ENCODE results near the gene PVR. TPM values are rescaled to one million over a fixed set of nuclear protein-coding genes. Genes with fewer than 3 reads are reported as not detected.
"Not testable (repeated sequence)": the region's sequence is repeated elsewhere in the genome, so short reads cannot be mapped to it uniquely, and the experiment has no call there.

PVR gene
- total RNA-seq, 1 donor from 2014 or later: 212 TPM

DNA sequence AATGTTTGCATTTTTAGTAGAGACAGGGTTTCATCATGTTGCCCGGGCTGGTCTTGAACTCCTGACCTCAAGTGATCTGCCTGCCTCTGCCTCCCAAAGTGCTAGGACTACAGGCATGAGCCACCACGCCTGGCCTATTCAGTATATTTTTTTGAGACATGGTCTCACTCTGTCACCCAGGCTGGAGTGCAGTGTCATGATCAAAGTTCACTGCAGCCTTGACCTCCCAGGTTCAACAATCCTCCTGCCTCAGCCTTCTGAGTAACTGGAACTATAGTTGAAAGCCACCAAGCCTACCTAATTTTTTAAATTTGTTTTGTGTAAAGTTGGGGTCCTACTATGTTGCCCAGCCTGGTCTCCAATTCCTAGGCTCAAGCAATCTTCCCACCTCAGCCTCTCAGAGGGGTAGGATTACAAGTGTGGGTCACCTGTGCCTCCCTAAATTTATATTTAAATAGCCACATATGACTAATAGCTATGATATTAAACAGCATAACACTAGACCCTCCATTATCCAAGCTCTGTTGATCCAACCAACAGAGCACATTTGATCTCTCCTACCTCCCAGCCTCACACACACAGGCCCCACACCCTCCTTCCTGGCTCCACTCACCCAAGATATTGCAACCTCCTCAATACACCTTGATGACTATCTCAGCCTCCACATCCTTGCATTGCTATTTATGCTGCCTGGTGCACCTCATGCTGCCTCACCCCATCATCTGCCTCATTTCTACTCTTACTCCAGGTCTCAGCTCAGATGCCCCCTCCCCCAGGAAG, 25.5 kb downstream of the PVR start:
- DNase-seq (ENCODE audit: extremely low read depth, low read depth, low spot score): no peak

DNA sequence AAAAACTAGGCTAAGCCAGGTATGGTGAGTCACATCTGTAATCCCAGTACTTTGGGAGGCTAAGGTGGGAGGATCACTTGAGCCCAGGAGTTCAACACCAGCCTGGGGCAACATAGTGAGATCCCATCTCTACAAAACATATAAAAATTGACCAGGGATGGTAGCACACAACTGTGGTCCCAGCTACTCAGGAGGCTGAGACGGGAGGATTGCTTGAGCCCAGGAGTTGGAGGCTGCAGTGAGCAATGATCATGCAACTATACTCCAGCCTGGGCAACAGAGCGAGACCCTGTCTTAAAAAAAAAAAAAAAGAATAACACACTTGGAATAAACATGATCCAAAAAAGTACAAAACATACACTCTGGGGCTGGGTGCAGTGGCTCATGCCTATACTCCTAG, 26.3 kb downstream of the PVR start:
- not testable (repeated sequence) for DNase-seq (ENCODE audit: extremely low read depth, low read depth, low spot score)

DNA sequence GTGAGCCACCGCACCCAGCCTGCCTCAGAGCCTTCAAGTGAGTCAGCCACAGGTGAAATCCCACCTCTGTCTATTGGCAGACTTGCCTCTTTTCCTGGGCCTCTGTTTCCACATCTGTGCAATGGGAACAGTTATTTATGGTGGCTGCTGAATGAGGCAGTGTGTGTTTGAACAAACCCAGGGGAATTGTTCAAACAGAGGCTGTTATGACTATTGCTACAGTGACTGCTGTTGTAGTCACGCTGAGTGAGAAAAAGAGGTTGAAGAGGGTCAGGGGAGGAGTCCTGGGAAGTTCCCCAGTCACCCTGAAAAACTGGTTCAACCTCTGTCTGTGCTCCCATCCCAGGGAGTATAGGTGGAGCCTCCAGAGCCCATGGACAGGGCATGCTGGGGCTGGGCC, 27.7 kb downstream of the PVR start, which contains the start of gene CEACAM19:
Gene CEACAM19, plus strand, starts transcription at position 83 of the 400 bp plus-strand sequence. CDS start 450 bp downstream, outside the sequence.
- DNase-seq (ENCODE audit: extremely low read depth, low read depth, low spot score): no peak

DNA sequence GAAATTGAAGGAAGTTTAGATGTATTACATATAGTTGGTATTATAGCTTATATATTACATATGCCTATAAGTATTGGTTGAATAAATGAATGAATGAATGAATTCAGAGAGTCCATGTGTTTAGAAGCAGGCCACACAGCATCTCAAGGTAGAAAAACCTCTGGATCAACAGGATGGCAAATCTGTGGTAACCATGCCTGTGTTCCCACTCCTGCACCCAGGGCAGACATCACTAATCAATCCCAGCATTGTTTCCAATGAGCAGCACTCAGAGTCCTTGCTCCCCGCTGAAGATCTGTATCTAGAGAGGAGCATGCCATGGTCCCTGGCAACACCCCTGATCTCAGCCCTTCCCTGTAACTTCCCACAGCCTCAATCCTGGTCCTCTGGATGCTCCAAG, 28.5 kb downstream of the PVR start:
- no peak for DNase-seq (ENCODE audit: extremely low read depth, low read depth, low spot score)

DNA sequence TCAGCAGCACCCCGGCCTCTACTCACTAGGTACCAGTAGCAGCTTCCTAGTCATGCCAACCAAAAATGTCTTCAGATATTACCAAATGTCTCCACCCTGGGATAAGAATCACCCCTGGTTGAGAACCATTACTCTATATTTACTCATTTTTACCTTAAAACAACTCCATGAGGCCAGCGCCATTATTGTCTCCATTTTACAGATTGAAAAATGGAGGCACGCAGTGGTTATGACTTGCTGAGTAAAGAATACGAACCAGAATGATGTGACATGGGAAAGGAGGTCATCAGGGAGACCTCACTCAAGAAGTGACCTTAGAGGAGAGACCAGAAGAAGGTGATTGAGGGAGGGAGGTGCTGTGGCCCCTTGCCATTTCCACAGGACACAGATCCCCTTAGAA, 29.8 kb downstream of the PVR start:
- no peak for DNase-seq (ENCODE audit: extremely low read depth, low read depth, low spot score)

DNA sequence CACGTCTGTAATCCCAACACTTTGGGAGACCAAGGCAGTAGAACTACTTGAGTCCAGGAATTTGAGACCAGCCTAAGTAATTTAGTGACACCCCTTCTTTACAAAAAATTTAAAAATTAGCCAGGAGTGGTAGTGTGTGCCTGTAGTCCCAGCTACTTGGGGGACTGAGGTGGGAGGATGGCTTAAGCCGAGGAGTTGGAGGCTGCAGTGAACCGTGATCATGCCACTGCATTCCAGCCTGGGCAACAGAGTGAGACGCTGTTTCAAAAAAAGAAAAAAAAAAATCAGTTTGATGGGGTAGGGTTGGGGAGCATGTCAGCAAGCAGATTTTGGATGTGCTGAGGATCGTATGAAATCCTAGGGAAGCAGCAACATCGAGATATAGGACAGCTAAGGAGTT, 31.8 kb downstream of the PVR start:
- DNase-seq (ENCODE audit: extremely low read depth, low read depth, low spot score): no peak

DNA sequence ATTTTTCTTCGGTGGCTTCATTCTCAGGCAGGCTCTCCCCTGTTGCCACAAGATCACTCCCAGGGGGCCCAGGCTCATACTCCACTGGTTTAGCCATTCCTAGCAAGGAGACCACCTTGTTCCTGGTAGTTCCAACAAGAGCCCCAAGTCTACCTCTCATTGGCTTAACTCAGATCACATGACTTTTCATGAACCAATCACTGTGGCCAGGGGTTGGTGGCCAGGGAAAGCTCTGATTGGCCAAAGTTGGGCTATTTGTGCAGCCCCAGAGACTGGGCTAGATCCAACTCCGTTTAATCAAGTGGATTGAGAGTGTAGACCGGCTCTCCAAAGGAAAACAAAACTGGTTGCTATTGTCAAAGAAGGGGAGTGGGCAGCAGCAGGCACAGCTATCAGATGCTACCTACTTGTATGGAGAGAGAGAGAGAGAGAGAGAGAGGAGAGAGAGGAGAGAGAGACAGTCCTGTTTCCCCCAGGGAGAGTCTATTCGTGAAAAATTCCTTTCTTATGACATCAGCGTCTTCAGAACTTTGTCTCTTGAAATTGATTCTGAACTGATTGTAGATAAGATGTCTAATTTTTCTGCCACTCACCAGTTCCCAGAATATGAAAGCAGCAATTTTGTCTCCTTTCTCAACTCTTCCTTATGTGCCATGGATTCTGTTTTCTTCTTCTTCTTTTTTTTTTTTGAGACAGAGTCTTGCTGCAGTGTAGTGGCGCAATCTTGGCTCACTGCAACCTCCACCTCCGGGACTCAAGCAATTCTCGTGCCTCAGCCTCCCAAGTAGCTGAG, 33.5 kb downstream of the PVR start:
- no peak for DNase-seq (ENCODE audit: extremely low read depth, low read depth, low spot score)

DNA sequence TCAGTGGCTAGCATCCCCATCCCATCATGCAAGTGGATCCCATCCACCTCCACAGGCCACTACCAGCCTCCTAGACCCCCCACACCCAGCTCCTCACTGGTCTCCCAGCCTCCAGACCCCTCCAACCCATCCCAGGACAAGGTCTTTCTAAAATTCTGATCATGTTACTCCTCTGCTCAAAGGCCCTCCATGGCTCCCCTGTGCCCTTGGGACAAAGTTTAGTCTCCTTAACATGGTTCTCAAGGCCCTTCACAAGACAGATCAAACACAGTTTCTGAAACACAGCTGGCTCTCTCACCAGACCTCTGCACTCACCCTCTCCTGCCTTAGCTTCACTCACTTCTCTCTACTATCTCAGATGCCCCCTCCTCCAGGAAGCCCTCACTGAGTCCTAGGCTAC, 36.8 kb downstream of the PVR start:
- DNase-seq (ENCODE audit: extremely low read depth, low read depth, low spot score): no peak

DNA sequence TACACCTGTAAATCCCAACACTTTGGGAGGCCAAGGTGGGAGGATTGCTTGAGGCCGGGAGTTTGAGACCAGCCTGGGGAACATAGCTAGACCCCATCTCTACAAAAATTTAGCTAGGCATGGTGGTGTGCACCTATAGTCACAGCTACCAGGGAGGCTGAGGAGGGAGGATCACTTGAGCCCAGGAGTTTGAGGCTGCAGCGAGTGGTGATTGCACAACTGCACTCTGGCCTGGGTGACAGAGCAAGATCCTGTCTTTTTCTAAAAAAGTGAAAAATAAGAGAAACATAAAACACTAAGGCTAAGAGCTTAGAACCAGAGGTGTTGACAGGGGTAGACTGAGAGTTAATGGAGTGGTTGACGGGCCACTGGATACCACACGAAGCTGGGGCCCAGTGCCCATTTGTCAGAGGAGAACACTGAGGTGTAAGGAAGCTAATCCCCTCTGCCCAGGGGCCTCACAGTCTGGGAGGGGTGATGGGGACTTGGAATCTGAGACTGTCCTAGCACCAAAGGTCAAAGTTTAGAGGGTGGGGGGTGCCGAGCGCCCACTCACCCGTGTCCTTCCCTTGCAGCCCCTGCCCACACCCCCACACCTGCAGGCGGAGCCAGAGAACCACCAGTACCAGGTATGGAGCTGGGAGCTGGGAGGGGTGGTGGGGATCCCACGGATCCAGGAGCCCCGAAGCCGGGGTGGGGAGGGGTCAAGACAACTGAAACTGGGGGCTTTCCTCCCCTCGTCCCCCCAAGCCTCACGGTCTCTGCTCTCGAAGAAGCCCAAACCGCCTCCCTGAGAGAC, 38.5 kb downstream of the PVR start:
- DNase-seq (ENCODE audit: extremely low read depth, low read depth, low spot score): no peak

DNA sequence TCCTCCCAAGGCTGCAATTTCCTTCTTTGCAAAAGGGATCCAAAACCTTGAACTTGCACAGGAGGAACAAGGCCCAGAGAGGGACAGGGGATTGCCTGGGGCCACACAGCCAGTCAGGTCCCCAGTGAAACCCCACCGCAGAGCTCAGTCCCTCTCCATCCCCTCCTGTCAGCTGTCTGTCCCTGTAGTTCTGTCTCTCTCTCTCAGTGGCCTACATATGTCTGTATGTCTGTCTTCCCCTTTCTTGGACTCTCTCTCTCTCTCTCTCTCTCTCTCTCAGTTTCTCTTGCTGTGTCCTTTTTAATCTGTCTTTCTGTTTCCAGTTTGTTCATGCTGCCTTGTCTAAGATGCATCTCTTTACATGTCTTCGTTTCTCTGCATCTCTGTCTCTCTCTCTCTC, 39.1 kb downstream of the PVR start:
- DNase-seq (ENCODE audit: extremely low read depth, low read depth, low spot score): no peak

DNA sequence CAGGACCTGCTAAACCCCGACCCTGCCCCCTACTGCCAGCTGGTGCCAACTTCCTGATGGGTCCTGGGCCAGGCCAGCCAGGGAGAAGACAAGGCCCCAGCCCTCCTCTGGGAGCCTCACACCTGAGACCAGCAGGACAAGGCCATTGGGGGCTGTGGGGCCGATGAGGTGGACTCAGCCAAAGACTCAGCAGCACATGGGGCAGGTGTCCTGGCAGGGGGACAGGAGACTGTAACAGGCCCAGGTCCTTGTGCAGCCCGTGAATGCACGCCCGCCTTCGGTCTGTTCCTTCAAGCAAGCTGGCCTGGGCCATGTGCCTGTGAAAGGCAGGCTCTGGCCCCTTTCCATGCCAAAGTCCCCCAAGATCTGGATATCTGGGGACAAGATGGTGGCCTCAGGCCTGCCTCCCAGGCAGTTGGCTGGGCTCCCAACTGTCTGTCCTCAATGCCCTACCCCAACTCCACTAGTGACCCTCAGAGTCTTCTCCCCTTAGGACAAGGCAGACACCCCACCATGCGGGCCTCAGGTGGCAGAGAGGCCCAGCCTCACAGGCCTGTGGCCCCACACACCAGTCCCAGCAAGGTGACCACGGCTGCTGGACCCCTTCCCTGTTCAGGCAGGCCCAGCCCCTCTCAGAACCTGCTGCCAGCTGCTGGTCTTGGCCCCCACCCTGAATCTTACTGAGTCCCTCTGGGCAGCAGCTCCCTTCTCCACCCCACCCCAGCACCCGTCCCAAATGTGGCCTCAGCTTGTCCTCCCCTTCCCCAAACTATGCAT, 39.9 kb downstream of the PVR start:
- no peak for DNase-seq (ENCODE audit: extremely low read depth, low read depth, low spot score)

DNA sequence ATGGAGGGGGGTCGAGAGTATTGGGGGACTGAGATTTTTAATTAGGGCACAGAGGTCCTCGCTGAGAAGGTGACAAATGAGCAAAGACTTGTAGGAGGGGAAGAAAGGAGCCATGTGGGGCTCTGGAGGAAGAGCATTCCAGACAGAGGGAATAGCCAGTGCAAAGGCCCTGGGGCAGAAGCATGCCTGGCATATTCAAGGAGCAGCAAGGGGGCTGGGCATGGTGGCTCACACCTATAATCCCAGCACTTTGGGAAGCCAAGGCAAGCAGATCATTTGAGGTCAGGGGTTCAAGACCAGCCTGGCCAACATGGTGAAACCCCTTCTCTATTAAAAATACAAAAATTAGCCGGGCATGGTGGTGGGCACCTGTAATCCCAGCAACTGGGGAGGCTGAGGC, 40.7 kb downstream of the PVR start:
- not testable (repeated sequence) for DNase-seq (ENCODE audit: extremely low read depth, low read depth, low spot score)

DNA sequence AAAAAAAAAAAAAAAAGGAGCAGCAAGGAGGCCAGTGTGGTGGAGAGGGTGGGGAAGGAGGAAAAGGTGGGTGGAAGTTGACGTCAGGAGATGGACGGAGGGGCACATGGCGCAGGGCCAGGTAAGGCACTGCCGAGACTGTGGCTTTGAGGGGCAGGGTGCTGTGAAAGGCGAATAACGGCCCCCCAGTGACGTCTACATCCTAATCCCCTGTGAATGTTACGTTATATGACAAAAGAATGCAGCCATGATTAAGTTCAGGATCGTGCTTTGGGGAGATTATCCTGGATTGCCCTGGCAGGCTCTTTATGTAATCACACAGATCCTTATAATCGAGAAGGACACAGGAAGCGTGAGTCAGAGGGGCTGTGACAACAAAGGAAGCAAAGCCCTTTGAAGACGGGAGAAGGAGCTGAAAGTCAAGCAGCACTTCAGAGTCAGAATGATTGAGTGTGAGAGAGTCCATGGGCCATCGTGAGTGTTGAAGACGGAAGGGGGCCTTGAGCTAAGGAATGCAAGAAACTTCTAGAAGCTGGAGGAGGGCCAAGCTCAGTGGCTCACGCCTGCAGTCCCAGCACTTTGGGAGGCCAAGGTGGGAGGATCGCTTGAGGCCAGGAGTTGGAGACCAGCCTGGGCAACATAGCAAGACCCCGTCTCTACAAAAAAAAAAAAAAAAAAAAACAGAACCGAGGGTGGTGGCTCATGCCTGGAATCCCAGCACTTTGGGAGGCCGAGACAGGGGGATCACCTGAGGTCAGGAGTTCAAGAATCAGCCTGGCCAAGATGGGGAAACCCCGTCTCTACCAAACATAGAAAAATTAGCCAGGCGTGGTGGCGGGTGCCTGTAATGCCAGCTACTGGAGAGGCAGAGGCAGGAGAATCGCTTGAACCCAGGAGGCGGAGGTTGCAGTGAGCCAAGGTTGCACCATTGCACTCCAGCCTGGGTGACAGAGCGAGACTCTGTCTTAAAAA, 41.5 kb downstream of the PVR start:
- DNase-seq (ENCODE audit: extremely low read depth, low read depth, low spot score): peak; percentile 99

DNA sequence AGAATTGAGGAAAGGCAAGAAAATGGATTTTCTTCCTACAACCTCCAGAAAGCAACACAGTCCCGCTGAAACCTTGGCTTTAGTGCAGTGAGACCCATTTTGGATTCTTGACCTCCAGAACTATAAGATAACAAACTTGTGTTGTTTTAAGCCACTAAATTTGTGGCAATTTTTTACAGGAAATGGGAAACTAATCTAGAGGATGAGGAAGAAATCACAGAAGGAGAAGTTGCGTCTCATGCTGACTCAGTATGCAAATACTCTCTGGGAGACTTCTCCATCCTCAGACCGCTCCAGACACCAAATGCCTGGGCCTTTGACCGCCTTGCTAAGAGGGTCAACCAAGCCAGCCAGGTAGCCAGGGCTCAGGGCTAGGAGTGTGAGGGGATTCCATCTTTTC, 42.2 kb downstream of the PVR start:
- DNase-seq (ENCODE audit: extremely low read depth, low read depth, low spot score): no peak

DNA sequence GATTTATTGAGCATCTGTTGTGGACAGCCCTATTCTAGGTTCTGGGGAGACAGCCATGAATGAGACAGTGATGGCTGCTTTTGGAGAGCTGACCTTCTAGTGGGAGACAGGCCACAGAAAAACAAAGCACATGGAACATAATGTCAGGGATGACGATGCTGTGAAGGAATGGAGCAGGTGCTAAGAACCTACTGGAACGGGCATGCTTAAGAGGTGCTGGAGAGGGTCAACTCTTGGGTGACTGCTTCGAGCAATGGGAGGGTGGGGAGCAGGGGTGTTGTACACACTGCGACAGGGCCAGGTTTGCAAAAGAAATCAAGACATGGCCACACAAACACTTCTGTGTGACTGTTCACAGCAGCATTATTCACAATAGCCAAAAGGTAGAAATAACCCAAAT, 43.2 kb downstream of the PVR start:
- no peak for DNase-seq (ENCODE audit: extremely low read depth, low read depth, low spot score)

DNA sequence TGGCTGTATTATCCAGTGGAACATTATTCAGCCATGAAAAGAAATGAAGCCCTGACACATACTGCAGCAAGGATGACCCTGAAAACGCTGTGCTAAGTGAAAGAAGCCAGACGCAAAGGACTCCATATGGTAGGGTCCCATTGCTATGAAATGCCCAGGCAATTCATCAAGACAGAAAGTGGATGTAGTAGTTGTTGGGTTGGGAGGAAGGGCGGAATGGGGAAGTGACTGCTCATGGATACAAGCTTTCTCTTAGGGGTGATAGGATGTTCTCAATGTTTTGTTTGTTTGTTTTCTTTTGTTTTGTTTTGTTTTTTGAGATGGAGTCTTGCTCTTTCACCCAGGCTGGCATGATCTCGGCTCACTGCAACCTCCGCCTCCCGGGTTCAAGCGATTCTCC, 44.2 kb downstream of the PVR start:
- no peak for DNase-seq (ENCODE audit: extremely low read depth, low read depth, low spot score)

DNA sequence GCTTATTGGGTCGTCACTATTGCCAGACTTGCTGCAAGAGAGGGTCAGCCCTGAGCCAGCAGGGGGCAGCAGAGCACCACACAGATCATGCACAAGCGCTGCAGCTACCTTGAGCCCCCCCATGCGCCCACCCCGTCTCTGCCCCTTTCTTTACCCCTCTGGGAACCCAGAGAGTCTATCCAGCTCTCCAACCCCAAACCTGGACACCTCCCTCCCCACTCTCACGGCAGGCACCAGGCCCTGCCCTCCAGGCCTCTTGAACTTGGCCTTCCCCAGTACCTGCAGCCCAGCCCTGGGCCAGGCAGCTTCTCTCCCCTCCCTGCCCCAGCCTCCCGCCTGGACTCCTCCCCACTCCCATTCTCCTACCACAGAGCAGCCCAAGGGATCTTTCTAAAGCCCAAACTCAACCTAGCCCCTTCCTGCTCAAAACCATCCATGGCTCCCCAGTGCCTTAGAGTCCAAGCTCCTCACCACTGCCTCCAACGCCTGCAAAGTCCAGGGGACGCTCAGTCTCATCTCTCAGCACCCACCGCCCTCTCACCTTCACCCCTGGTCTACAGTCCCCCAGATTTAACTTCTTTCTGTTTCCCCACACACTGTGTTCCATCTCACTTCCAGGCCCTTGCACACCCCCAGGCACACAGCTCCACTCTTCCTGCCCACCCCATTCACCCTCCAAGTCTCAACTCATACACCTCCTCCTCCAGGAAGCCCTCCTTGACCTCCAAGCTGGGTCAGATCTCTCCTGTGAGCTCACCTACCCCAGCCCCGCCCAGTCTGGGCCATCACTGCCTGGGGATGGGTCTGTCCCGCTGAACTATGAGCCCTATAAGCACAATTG, 45.8 kb downstream of the PVR start:
- no peak for DNase-seq (ENCODE audit: extremely low read depth, low read depth, low spot score)

DNA sequence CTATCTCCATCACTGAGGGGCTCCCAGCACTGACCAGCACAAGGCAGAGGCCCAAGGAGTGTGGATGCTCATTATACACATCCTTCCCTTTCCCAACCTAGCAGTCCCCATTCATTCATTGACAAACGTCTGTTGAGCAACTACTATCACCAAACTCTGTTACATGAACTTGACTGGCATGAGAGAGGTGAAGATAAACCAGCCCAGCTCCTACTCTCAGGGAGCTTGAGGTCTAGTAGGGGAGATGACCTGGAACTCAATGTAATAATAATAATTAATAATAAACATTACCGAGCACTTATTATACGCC, 46.4 kb downstream of the PVR start:
- no peak for DNase-seq (ENCODE audit: extremely low read depth, low read depth, low spot score)

DNA sequence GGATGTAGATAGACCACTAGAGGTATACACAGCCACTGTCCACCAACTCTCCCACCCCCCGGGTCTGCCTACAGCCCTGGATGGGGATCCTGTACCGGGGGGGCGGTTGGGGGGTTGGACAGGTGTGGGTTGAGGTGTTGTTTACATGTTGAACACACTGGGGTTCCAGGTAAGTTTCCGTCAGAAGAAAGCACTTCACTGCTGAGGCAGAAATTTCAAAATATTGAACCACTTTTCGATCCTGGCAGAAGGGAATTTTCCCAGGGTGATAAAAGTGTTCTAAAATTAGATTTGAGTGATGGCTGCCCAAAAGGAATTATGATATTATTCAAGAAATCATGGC, 48.6 kb downstream of the PVR start:
- DNase-seq (ENCODE audit: extremely low read depth, low read depth, low spot score): no peak

Measured in glomerular endothelial cell (primary cell).